NB4 (cell line): ENCODE results near the gene S100A12.

Source experiments
- CTCF ChIP-seq: IDR thresholded peaks from one replicate; pipeline ENCODE4 v1.5.1; 2012; ENCODE audit warnings: low read depth, low read length
- MAX ChIP-seq: IDR thresholded peaks from 2 replicates; pipeline ENCODE4 v1.6.1; 2011; ENCODE audit warnings: low read depth, low read length
- MYC ChIP-seq: IDR thresholded peaks from 2 replicates; pipeline ENCODE4 v1.6.1; 2011; ENCODE audit warnings: low read depth, low read length
- POLR2A ChIP-seq: IDR thresholded peaks from 2 replicates; pipeline ENCODE4 v1.6.1; 2011; ENCODE audit warnings: mild to moderate bottlenecking; ENCODE audit not compliant: insufficient read length; ENCODE audit errors: extremely low read depth

- TF ChIP-seq POLR2A: no peak
- TF ChIP-seq CTCF: no peak
- no peak for TF ChIP-seq MYC
- no peak for TF ChIP-seq MAX
These were observed 6.9 kb downstream of the S100A12 start for GRCh38 chr1:153368495-153368894.
